SU-DHL-6 (cell line): ENCODE results near the gene BSND.

Experiments used
- EZH2phosphoT487 ChIP-seq: fragments of 200-600 bp; sonication (generic), shearing (Covaris generic); conservative IDR thresholded peaks from 2 replicates; pipeline ENCODE4 v1.6.1; 2018; ENCODE audit warnings: mild to moderate bottlenecking, antibody characterized with exemption, low read length, moderate library complexity, mixed read lengths
- TF ChIP-seq, protein P1 (sequence below): fragments of 200-600 bp; sonication (generic); IDR thresholded peaks from one replicate; pipeline ENCODE4 v1.5.1; 2017; ENCODE audit warnings: antibody characterized with exemption, mild to moderate bottlenecking, low read length, moderate library complexity; ENCODE audit not compliant: insufficient read depth, poor library complexity, severe bottlenecking

- TF ChIP-seq, protein P1, sequence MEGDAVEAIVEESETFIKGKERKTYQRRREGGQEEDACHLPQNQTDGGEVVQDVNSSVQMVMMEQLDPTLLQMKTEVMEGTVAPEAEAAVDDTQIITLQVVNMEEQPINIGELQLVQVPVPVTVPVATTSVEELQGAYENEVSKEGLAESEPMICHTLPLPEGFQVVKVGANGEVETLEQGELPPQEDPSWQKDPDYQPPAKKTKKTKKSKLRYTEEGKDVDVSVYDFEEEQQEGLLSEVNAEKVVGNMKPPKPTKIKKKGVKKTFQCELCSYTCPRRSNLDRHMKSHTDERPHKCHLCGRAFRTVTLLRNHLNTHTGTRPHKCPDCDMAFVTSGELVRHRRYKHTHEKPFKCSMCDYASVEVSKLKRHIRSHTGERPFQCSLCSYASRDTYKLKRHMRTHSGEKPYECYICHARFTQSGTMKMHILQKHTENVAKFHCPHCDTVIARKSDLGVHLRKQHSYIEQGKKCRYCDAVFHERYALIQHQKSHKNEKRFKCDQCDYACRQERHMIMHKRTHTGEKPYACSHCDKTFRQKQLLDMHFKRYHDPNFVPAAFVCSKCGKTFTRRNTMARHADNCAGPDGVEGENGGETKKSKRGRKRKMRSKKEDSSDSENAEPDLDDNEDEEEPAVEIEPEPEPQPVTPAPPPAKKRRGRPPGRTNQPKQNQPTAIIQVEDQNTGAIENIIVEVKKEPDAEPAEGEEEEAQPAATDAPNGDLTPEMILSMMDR: no peak
- TF ChIP-seq EZH2phosphoT487: no peak
Measured at GRCh38 chr1:55059302-55060132, 60.8 kb downstream of the BSND start.
